ENCODE data around the gene NAV3. TPM values are rescaled to one million over a fixed set of nuclear protein-coding genes. Genes with fewer than 3 reads are reported as not detected.

Gene NAV3
- total and polyA plus RNA-seq, 9 donors = 10.5 to 63.9 (median 31.5) TPM

GRCh38 chr12:77845831-77846230 lies 15.1 kb downstream of the NAV3 start:
- TF ChIP-seq EP300 (IDR thresholded peaks at IDR 0.05) (no peak), POLR2A (IDR thresholded peaks at IDR 0.05) (no peak)
- TF ChIP-seq, protein P1, sequence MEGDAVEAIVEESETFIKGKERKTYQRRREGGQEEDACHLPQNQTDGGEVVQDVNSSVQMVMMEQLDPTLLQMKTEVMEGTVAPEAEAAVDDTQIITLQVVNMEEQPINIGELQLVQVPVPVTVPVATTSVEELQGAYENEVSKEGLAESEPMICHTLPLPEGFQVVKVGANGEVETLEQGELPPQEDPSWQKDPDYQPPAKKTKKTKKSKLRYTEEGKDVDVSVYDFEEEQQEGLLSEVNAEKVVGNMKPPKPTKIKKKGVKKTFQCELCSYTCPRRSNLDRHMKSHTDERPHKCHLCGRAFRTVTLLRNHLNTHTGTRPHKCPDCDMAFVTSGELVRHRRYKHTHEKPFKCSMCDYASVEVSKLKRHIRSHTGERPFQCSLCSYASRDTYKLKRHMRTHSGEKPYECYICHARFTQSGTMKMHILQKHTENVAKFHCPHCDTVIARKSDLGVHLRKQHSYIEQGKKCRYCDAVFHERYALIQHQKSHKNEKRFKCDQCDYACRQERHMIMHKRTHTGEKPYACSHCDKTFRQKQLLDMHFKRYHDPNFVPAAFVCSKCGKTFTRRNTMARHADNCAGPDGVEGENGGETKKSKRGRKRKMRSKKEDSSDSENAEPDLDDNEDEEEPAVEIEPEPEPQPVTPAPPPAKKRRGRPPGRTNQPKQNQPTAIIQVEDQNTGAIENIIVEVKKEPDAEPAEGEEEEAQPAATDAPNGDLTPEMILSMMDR (IDR thresholded peaks at IDR 0.05) = no peak
- Histone ChIP-seq H3K36me3 (no peaks in the 10 kb centered on the region), H3K9me3 (no peaks in the 10 kb centered on the region), H3K4me3 (no peak overlapping the region), H3K4me1 (ENCODE audit: insufficient read depth) (peaks cover 6% of the 10 kb centered on the region), H3K27ac (no peak overlapping the region), H3K27me3 (no peaks in the 10 kb centered on the region)
- DNase-seq = no peak
- intact Hi-C loops (cut with DNase I) = no loop called here
- WGBS, 3 donors = 86 to 91% (median 87%) methylated on average over 4 of the region's 4 CpGs

- no peak for DNase-seq
- TF ChIP-seq POLR2A (IDR thresholded peaks at IDR 0.05) (no peak), EP300 (IDR thresholded peaks at IDR 0.05) (no peak)
- TF ChIP-seq, protein P1 (IDR thresholded peaks at IDR 0.05) = no peak
- peak overlapping the region in 1 of 2 donors; percentile 63 for H3K27ac ChIP-seq
- H3K4me3 ChIP-seq = no peak overlapping the region
- no peaks in the 10 kb centered on the region for H3K27me3 ChIP-seq
- peaks cover 6% of the 10 kb centered on the region for H3K4me1 ChIP-seq (ENCODE audit: insufficient read depth)
- 8 to 14% (median 8%) methylated on average over 2 of the region's 2 CpGs for WGBS, 3 donors
- H3K9me3 ChIP-seq = no peaks in the 10 kb centered on the region
- no peaks in the 10 kb centered on the region for H3K36me3 ChIP-seq
- intact Hi-C loops (cut with DNase I) = no loop called here
Observed at GRCh38 chr12:77847060-77847541, 16.4 kb downstream of the NAV3 start.

DNA sequence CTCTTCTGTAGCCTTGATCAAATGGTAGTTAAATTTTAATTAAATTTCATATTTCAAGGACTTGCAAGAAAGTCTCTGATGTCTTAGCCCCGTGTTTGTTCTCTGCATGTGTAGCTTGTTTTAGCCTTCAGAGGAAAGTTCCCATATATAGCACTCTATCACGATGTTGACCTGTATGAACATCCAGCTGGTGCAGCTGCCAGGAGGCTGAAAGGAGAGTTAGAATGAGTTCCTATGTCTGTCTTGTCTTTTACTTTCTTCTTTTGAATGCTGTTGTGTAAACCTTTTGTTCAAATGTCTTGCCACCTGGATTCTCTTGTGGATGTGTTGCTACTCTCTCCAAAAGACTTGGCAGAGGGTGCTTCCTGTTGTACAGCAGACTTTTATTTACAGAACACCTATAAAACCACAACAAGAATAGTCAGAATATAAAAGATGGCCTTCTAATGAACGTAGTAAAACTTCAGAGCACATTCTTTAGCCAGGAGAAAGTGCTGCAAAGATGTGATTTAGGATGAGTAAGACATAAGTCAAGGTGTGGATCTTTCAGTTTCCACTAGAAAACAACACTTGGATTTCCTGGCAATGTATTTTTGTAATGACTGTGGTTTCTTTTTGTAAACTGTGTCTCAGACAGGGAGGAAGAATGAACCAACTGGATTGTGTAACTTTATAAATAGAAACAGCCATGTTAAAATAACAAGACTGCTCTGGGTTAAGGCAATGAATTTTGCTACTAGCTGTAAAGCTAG lies 17.2 kb downstream of the NAV3 start:
- Histone ChIP-seq H3K4me1 (ENCODE audit: insufficient read depth) (peaks cover 8% of the 10 kb centered on the region), H3K27me3 (no peaks in the 10 kb centered on the region), H3K4me3 (no peak overlapping the region), H3K36me3 (no peaks in the 10 kb centered on the region), H3K9me3 (no peaks in the 10 kb centered on the region), H3K27ac (peak overlapping the region in 1 of 2 donors; percentile 63)
- WGBS, 3 donors = 2 to 4% (median 3%) methylated on average over 3 of the region's 3 CpGs
- TF ChIP-seq POLR2A (IDR thresholded peaks at IDR 0.05) (no peak), EP300 (IDR thresholded peaks at IDR 0.05) (no peak)
- TF ChIP-seq, protein P1 (IDR thresholded peaks at IDR 0.05) = no peak
- intact Hi-C loops (cut with DNase I) = no loop called here
- no peak for DNase-seq

DNA sequence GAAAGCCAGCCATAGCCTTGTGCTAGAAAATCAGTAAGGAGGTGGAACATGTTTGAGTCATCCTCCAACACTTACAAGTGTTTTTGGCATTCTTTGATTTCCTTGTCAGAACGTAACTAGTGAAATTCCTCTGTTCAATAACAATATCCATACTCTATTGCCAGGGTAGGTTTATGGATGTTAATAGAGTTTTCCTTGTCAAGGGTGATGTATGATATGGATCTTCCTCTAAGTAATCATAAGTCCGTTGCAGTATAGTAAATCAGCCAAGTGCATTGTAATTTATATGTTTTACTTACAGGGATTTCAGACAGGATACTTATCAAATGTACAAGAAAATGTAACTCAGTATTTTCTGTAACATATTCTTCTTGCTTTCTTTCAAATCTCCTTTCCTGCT lies 19.4 kb downstream of the NAV3 start:
- TF ChIP-seq EP300 (IDR thresholded peaks at IDR 0.05) = no peak
- TF ChIP-seq, protein P1 (IDR thresholded peaks at IDR 0.05) = no peak
- TF ChIP-seq POLR2A (IDR thresholded peaks at IDR 0.05) = no peak
- Histone ChIP-seq H3K27ac (no peak overlapping the region), H3K27me3 (no peaks in the 10 kb centered on the region), H3K4me3 (no peak overlapping the region), H3K9me3 (no peaks in the 10 kb centered on the region), H3K36me3 (no peaks in the 10 kb centered on the region), H3K4me1 (ENCODE audit: insufficient read depth) (peaks cover 8% of the 10 kb centered on the region)
- 72 to 85% (median 84%) methylated on average over 2 of the region's 2 CpGs for WGBS, 3 donors
- intact Hi-C loops (cut with DNase I) = no loop called here
- DNase-seq = no peak
